ENCODE results near the gene MYMX. TPM values are rescaled to one million over a fixed set of nuclear protein-coding genes. Genes with fewer than 3 reads are reported as not detected.
"Not testable (repeated sequence)": the region's sequence is repeated elsewhere in the genome, so short reads cannot be mapped to it uniquely, and the experiment has no call there.

The MYMX gene
- total and polyA plus RNA-seq, 4 donors = 0.22 TPM; not detected in 3

DNA sequence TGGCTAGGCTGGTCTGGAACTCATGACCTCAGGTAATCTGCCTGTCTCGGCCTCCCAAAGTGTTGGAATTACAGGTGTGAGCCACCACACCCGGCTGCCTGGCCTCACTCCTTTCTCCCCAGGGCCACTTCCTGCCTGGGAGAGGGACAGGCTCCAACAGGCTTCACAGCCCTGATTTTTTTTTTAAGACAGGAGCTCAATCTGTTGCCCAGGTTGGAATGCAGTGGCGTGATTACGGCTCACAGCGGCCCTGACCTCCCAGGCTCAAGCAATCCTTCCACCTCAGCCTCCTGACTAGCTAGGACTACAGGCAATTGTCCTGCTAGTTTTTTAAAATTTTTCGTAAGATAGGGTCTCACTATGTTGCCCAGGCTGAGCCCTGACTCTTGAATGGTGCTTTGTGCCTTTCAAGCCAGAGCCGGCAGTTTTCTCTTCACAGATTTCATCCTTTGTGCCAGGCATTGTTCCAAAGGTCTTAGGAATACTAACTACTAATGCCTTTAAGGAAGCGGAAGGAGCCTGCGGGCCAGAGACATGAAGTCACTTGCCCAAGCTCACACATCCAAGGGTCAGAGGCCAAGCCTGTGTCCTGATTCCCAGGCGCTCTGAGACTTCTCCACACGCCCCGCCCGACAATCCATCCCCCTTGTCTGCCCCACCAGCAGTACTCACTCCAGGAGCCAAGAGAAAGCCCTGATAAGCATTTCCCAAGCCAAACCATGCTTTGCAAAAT, 38.9 kb upstream of the MYMX start:
- no peaks in the 10 kb centered on the region for H3K36me3 ChIP-seq (ENCODE audit: control insufficient read depth, insufficient read depth, low read length)
- no peak for DNase-seq (ENCODE audit: low read depth in 4 of 6, low spot score in 6 of 6)
- no peak overlapping the region for H3K4me3 ChIP-seq (ENCODE audit: low read depth, low read length)
- no peak overlapping the region for H3K27ac ChIP-seq (ENCODE audit: low read depth, low read length)
- H3K9me3 ChIP-seq (ENCODE audit: control insufficient read depth, insufficient read depth, low read length) = no peaks in the 10 kb centered on the region
- 76% methylated on average over 12 of the region's 13 CpGs for WGBS (ENCODE audit: insufficient coverage)
- H3K27me3 ChIP-seq (ENCODE audit: control insufficient read depth, insufficient read depth, low read length) = no peaks in the 10 kb centered on the region
- peaks cover 5% of the 10 kb centered on the region for H3K4me1 ChIP-seq (ENCODE audit: control insufficient read depth, insufficient read depth, low read length)

DNA sequence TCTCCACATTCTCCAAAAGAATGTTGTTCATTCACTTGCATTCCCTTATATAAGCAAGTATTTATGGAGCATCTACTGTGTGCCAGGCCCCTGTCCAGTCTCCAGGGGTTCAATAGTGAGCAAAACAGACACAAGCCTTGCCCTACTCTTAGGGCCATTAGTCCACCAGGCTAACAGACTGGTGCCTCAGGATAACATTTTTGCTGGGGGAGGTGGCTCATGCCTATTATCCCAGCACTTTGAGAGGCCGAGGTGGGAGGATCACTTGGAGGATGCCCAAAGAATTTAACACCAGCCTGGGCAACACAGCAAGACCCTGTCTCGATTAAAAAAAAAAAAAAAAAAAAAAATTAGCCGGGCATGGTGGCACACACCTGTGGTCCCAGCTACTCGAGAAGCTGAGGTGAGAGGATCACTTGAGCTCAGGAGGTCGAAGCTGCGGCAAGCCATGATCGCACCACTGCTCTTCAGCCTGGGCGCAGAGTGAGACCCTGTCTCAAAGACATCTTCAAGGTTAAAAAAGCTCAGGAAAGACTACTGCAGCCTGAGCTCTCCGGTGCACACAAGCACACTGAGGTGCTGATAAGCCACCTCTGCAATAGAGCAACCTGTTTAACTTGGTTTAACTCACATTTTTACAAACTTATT, 38.2 kb upstream of the MYMX start:
- Histone ChIP-seq H3K4me3 (ENCODE audit: low read depth, low read length) (no peak overlapping the region), H3K4me1 (ENCODE audit: control insufficient read depth, insufficient read depth, low read length) (no peaks in the 10 kb centered on the region), H3K36me3 (ENCODE audit: control insufficient read depth, insufficient read depth, low read length) (no peaks in the 10 kb centered on the region), H3K27me3 (ENCODE audit: control insufficient read depth, insufficient read depth, low read length) (no peaks in the 10 kb centered on the region), H3K27ac (ENCODE audit: low read depth, low read length) (no peak overlapping the region), H3K9me3 (ENCODE audit: control insufficient read depth, insufficient read depth, low read length) (no peaks in the 10 kb centered on the region)
- WGBS (ENCODE audit: insufficient coverage) = 92% methylated on average over 7 of the region's 9 CpGs
- no peak for DNase-seq (ENCODE audit: low read depth in 4 of 6, low spot score in 6 of 6)

DNA sequence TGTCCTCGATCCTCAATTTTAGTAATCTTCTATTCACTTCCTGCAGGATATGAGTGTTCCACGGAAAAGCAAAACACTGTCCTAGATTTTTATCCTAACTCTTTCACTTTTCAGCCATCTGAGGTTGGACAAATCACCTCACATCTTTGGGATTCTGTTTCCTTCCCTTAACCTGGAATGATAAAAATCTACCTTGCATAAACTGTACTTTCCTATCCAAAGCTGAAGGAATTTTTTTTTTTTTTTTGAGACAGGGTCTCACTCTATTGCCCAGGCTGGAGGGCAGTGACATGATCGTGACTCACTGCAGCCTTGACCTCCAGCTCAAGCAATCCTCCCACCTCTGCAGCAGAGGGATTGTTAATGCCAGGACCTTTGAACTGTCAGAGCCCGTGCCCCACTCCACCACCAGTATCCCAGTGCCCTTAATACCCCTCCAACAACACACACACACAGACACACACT, 37.6 kb upstream of the MYMX start:
- DNase-seq (ENCODE audit: low read depth in 4 of 6, low spot score in 6 of 6) = no peak
- Histone ChIP-seq H3K27me3 (ENCODE audit: control insufficient read depth, insufficient read depth, low read length) (no peaks in the 10 kb centered on the region), H3K4me1 (ENCODE audit: control insufficient read depth, insufficient read depth, low read length) (no peaks in the 10 kb centered on the region), H3K36me3 (ENCODE audit: control insufficient read depth, insufficient read depth, low read length) (no peaks in the 10 kb centered on the region), H3K9me3 (ENCODE audit: control insufficient read depth, insufficient read depth, low read length) (no peaks in the 10 kb centered on the region), H3K27ac (ENCODE audit: low read depth, low read length) (no peak overlapping the region), H3K4me3 (ENCODE audit: low read depth, low read length) (no peak overlapping the region)
- 80% methylated on average over 4 of the region's 4 CpGs for WGBS (ENCODE audit: insufficient coverage)

DNA sequence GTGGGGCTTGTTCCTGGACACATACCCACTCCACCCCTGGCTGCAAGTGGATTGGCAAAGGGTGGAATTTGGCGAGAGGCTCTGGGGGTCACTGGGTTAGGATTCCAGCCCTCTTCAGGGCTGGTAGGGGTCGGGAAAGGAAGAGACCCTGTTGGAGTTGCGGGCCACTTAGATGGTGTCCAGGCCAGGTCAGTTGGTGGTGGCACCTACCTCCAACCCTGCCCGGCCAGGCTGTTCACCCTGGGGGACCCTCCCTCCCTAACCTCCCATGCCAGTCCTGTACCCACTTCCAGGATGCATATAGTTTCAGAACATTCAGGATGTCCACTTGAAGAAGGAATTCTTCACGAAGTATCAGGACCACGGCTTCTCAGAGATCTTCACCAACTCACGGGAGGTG, 37.1 kb upstream of the MYMX start:
- 94% methylated on average over 6 of the region's 7 CpGs for WGBS (ENCODE audit: insufficient coverage)
- no peaks in the 10 kb centered on the region for H3K4me1 ChIP-seq (ENCODE audit: control insufficient read depth, insufficient read depth, low read length)
- H3K27ac ChIP-seq (ENCODE audit: low read depth, low read length) = no peak overlapping the region
- no peak for DNase-seq (ENCODE audit: low read depth in 4 of 6, low spot score in 6 of 6)
- no peak overlapping the region for H3K4me3 ChIP-seq (ENCODE audit: low read depth, low read length)
- no peaks in the 10 kb centered on the region for H3K36me3 ChIP-seq (ENCODE audit: control insufficient read depth, insufficient read depth, low read length)
- no peaks in the 10 kb centered on the region for H3K27me3 ChIP-seq (ENCODE audit: control insufficient read depth, insufficient read depth, low read length)
- H3K9me3 ChIP-seq (ENCODE audit: control insufficient read depth, insufficient read depth, low read length) = no peaks in the 10 kb centered on the region

DNA sequence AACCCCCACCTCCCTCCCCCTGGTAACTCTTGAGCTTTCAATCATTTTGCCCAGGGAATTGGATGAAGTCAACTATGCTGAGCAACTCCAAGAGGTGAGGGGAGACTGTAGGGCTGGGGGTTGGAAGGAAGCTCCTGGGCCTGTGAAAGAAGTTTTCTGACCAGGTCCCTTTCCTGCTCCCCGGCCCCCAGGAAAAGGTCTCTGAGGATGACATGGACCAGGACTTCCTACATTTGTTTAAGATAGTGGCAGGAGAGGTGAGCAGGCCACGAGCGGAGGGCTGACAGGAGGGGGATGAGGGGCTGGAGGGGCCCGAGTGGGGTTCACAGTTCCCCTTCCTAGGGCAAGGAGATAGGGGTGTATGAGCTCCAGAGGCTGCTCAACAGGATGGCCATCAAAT, 36.3 kb upstream of the MYMX start:
- H3K27me3 ChIP-seq (ENCODE audit: control insufficient read depth, insufficient read depth, low read length) = no peaks in the 10 kb centered on the region
- H3K4me3 ChIP-seq (ENCODE audit: low read depth, low read length) = no peak overlapping the region
- WGBS (ENCODE audit: insufficient coverage) = 83% methylated on average over 4 of the region's 4 CpGs
- DNase-seq (ENCODE audit: low read depth in 4 of 6, low spot score in 6 of 6) = no peak
- no peaks in the 10 kb centered on the region for H3K4me1 ChIP-seq (ENCODE audit: control insufficient read depth, insufficient read depth, low read length)
- H3K27ac ChIP-seq (ENCODE audit: low read depth, low read length) = no peak overlapping the region
- no peaks in the 10 kb centered on the region for H3K36me3 ChIP-seq (ENCODE audit: control insufficient read depth, insufficient read depth, low read length)
- no peaks in the 10 kb centered on the region for H3K9me3 ChIP-seq (ENCODE audit: control insufficient read depth, insufficient read depth, low read length)

DNA sequence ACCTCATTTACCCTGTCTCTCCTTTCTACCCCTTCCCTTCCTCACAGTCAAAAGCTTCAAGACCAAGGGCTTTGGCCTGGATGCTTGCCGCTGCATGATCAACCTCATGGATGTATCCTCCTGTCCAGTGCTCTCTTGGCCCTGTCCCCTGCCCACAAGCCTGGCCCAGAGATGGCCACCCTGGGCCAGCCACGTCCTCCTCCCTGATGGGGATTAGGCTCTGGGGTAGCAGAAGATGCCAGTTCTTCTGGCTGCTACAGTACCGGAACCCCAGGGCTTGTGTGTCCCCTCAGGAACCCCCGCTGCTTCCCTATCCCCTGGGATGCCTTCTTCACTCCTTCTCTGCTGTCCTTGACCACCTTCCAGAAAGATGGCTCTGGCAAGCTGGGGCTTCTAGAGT, 35.8 kb upstream of the MYMX start:
- Histone ChIP-seq H3K27ac (ENCODE audit: low read depth, low read length) (no peak overlapping the region), H3K4me1 (ENCODE audit: control insufficient read depth, insufficient read depth, low read length) (peaks cover 2% of the 10 kb centered on the region), H3K9me3 (ENCODE audit: control insufficient read depth, insufficient read depth, low read length) (no peaks in the 10 kb centered on the region), H3K36me3 (ENCODE audit: control insufficient read depth, insufficient read depth, low read length) (no peaks in the 10 kb centered on the region), H3K4me3 (ENCODE audit: low read depth, low read length) (no peak overlapping the region), H3K27me3 (ENCODE audit: control insufficient read depth, insufficient read depth, low read length) (no peaks in the 10 kb centered on the region)
- no peak for DNase-seq (ENCODE audit: low read depth in 4 of 6, low spot score in 6 of 6)
- 89% methylated on average over 4 of the region's 4 CpGs for WGBS (ENCODE audit: insufficient coverage)

DNA sequence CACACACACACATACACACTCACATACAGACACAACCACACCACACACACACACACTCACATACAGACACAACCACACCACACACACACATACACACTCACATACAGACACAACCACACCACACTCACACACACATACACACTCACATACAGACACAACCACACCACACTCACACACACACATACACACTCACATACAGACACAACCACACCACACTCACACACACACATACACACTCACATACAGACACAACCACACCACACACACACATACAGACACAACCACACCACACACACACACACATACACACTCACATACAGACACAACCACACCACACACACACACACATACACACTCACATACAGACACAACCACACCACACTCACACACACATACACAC, 34.9 kb upstream of the MYMX start:
- DNase-seq (ENCODE audit: low read depth in 4 of 6, low spot score in 6 of 6); H3K9me3 ChIP-seq (ENCODE audit: control insufficient read depth, insufficient read depth, low read length); H3K4me1 ChIP-seq (ENCODE audit: control insufficient read depth, insufficient read depth, low read length); H3K27ac ChIP-seq (ENCODE audit: low read depth, low read length); H3K36me3 ChIP-seq (ENCODE audit: control insufficient read depth, insufficient read depth, low read length); H3K4me3 ChIP-seq (ENCODE audit: low read depth, low read length); H3K27me3 ChIP-seq (ENCODE audit: control insufficient read depth, insufficient read depth, low read length): not testable (repeated sequence)

DNA sequence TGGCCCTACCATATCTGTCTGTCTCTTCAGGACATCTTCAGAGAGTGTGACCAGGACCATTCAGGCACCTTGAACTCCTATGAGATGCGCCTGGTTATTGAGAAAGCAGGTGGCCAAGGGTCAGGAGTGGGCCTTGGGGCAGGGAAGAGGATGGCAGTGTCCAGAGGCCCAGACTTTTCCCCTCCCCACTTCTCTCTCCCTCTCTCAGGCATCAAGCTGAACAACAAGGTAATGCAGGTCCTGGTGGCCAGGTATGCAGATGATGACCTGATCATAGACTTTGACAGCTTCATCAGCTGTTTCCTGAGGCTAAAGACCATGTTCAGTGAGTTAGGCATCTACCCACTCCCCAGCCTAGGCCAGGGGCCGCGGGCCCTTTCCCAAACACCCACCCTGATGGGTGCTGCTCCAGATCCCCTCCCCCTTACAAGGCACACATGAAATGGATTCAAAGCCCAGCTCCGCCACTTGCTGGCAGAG, 33.8 kb upstream of the MYMX start:
- Histone ChIP-seq H3K4me3 (ENCODE audit: low read depth, low read length) (no peak overlapping the region), H3K27me3 (ENCODE audit: control insufficient read depth, insufficient read depth, low read length) (no peaks in the 10 kb centered on the region), H3K27ac (ENCODE audit: low read depth, low read length) (no peak overlapping the region), H3K36me3 (ENCODE audit: control insufficient read depth, insufficient read depth, low read length) (no peaks in the 10 kb centered on the region), H3K4me1 (ENCODE audit: control insufficient read depth, insufficient read depth, low read length) (peaks cover 8% of the 10 kb centered on the region), H3K9me3 (ENCODE audit: control insufficient read depth, insufficient read depth, low read length) (no peaks in the 10 kb centered on the region)
- no peak for DNase-seq (ENCODE audit: low read depth in 4 of 6, low spot score in 6 of 6)
- 85% methylated on average over 2 of the region's 4 CpGs for WGBS (ENCODE audit: insufficient coverage)

DNA sequence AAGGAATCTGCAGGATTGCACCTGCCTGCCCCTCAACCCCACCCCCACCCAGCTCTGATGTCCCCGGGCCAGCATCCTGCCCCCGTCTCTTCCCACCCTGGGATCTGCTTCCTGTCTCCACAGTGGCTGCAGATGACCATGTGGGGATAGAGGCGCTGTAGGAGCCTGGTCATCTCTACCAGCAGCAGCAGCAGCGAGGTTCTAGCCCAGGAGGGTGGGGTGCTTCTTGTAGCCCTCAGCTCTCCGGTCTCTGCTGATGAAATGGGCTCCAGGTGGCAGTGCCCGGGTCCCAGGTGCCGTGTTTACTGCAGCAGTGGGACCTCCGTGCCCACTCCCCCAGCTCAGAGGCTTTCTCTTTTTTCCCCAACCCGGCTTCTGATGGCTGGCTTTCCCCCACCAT, 32.9 kb upstream of the MYMX start:
- H3K9me3 ChIP-seq (ENCODE audit: control insufficient read depth, insufficient read depth, low read length) = no peaks in the 10 kb centered on the region
- H3K4me3 ChIP-seq (ENCODE audit: low read depth, low read length) = no peak overlapping the region
- no peaks in the 10 kb centered on the region for H3K27me3 ChIP-seq (ENCODE audit: control insufficient read depth, insufficient read depth, low read length)
- 78% methylated on average over 6 of the region's 9 CpGs for WGBS (ENCODE audit: insufficient coverage)
- no peaks in the 10 kb centered on the region for H3K36me3 ChIP-seq (ENCODE audit: control insufficient read depth, insufficient read depth, low read length)
- H3K27ac ChIP-seq (ENCODE audit: low read depth, low read length) = no peak overlapping the region
- no peak for DNase-seq (ENCODE audit: low read depth in 4 of 6, low spot score in 6 of 6)
- H3K4me1 ChIP-seq (ENCODE audit: control insufficient read depth, insufficient read depth, low read length) = peaks cover 8% of the 10 kb centered on the region

DNA sequence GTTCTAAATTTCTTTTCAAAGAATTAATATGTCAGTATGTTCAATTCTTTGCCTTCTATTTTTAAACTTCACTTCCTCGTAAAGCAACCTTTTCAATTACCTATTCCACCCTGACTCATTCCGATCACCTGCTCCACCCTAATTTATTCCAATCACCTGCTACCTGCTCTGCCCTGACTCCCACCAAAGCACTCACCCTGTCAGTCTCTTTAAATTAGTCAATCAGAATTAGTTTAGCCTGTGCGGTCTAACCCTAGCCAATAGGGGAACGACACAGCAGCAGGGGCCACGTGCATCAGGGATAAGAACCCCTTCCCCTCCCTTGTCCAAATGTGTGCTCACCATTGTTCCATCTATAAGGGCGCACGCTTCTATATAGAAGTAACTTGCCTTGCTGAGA, 31.4 kb upstream of the MYMX start:
- H3K4me1 ChIP-seq (ENCODE audit: control insufficient read depth, insufficient read depth, low read length); H3K27me3 ChIP-seq (ENCODE audit: control insufficient read depth, insufficient read depth, low read length); H3K4me3 ChIP-seq (ENCODE audit: low read depth, low read length); H3K9me3 ChIP-seq (ENCODE audit: control insufficient read depth, insufficient read depth, low read length); H3K27ac ChIP-seq (ENCODE audit: low read depth, low read length); DNase-seq (ENCODE audit: low read depth in 4 of 6, low spot score in 6 of 6); H3K36me3 ChIP-seq (ENCODE audit: control insufficient read depth, insufficient read depth, low read length): not testable (repeated sequence)
- 74% methylated on average over 3 of the region's 7 CpGs for WGBS (ENCODE audit: insufficient coverage)
